WI38 (cell line): ENCODE measurements around the gene TRNP1.

Source experiments
- H3K4me3 ChIP-seq: 2 replicates; pipeline ENCODE4 v1.5.1; 2011; ENCODE audit warnings: low read depth, mild to moderate bottlenecking, control low read depth, low read length
- CTCF ChIP-seq: IDR thresholded peaks from 2 replicates; pipeline ENCODE4 v1.5.1; 2012; ENCODE audit warnings: low read depth, mild to moderate bottlenecking, control low read depth, low read length

TRNP1 gene

GRCh38 chr1:26950602-26951001 is 42.9 kb upstream of the TRNP1 start:
- H3K4me3 ChIP-seq, result no peak overlapping the region
- no peak for TF ChIP-seq CTCF

- TF ChIP-seq CTCF, result no peak
- H3K4me3 ChIP-seq, result no peak overlapping the region
Observed at GRCh38 chr1:26951216-26951615, 42.3 kb upstream of the TRNP1 start.

- no peak for TF ChIP-seq CTCF
- no peak overlapping the region for H3K4me3 ChIP-seq
Observed at GRCh38 chr1:26951821-26952497, 41.5 kb upstream of the TRNP1 start.

- H3K4me3 ChIP-seq, result no peak overlapping the region
- TF ChIP-seq CTCF, result no peak
Observed at GRCh38 chr1:26953374-26953773, 40.1 kb upstream of the TRNP1 start.

- H3K4me3 ChIP-seq, result no peak overlapping the region
- TF ChIP-seq CTCF, result no peak
Observed at GRCh38 chr1:26956321-26956720, 37.2 kb upstream of the TRNP1 start.

GRCh38 chr1:26957306-26957705 is 36.2 kb upstream of the TRNP1 start:
- no peak for TF ChIP-seq CTCF
- no peak overlapping the region for H3K4me3 ChIP-seq

GRCh38 chr1:26959270-26959669 is 34.2 kb upstream of the TRNP1 start:
- H3K4me3 ChIP-seq, result no peak overlapping the region
- TF ChIP-seq CTCF, result no peak
